KOPT-K1 (cell line): ENCODE measurements around the gene PDIK1L.

Experiments
- H3K27ac ChIP-seq: fragments of 200-600 bp; sonication (generic); 2 replicates; pipeline ENCODE4 v1.5.1; 2016; ENCODE audit warnings: antibody characterized with exemption, mild to moderate bottlenecking, low read depth, low read length; ENCODE audit not compliant: poor library complexity, severe bottlenecking
- H3K36me3 ChIP-seq: fragments of 200-600 bp; sonication (generic); 2 replicates; pipeline ENCODE4 v1.5.1; 2017; ENCODE audit warnings: antibody characterized with exemption, mild to moderate bottlenecking, low read length, moderate library complexity; ENCODE audit not compliant: insufficient read depth
- H3K9me3 ChIP-seq: fragments of 200-600 bp; sonication (generic); 2 replicates; pipeline ENCODE4 v1.5.1; 2017; ENCODE audit warnings: antibody characterized with exemption, low read length, mild to moderate bottlenecking; ENCODE audit not compliant: insufficient read depth, poor library complexity, severe bottlenecking

PDIK1L gene

GRCh38 chr1:26164036-26164860 lies 52.6 kb downstream of the PDIK1L start:
- Histone ChIP-seq H3K9me3 (no peaks in the 10 kb centered on the region), H3K36me3 (no peaks in the 10 kb centered on the region), H3K27ac (no peak overlapping the region)

- no peak overlapping the region for H3K27ac ChIP-seq
- H3K9me3 ChIP-seq, result no peaks in the 10 kb centered on the region
- H3K36me3 ChIP-seq, result no peaks in the 10 kb centered on the region
These were observed 53.5 kb downstream of the PDIK1L start for GRCh38 chr1:26164861-26165842.

- H3K36me3 ChIP-seq, result no peaks in the 10 kb centered on the region; the same call in 1 of the 2 replicates
- H3K9me3 ChIP-seq, result no peaks in the 10 kb centered on the region
- H3K27ac ChIP-seq, result no peak overlapping the region
These were observed 55.2 kb downstream of the PDIK1L start for GRCh38 chr1:26166719-26167281.

DNA sequence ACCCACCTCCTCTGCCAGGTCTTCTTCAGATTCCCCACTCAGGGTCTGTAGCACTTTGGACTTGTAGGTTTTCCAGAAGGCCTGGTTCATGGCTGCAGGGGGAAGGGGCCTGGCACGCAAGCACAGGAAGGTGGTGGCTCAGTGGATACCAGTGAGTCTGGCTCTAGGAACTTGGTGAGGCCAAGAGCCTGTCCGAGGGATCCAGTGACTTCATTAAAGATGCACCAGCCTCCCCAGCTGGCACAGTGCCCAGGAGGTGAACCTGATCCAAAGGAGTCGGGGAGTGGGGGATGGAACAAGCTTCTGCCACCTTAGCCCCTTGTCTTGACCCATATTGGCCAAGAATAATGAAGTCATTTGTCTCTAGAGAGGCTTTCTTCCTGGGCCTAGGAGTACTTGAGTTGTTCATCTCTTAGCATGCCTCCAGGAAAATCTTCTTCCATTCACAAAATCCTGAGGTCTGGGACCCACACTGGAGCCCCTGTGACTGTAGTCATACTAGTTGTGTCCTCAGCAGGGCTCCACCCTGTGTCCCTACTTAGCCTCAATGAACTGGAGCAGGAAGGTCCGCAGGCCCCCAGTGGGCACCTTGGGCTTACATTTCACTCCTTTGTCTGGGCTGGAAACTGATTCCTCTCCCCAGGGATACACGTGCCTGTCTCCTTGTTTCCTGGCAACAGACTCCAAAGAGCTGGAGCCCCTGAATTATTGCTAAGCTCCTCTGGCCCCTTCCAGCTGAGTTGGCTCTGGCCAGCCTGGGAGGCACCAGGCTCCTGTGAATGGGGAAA lies 57.0 kb downstream of the PDIK1L start, which contains the start of gene C1orf232:
C1orf232 (minus strand) TSS at position 554 of the 788 bp plus-strand sequence; CDS start at position 90, 464 bp downstream.
- Histone ChIP-seq H3K36me3 (no peaks in the 10 kb centered on the region; the same call in 1 of the 2 replicates), H3K9me3 (no peaks in the 10 kb centered on the region), H3K27ac (peak within 1 kb of the TSS; percentile 56)

DNA sequence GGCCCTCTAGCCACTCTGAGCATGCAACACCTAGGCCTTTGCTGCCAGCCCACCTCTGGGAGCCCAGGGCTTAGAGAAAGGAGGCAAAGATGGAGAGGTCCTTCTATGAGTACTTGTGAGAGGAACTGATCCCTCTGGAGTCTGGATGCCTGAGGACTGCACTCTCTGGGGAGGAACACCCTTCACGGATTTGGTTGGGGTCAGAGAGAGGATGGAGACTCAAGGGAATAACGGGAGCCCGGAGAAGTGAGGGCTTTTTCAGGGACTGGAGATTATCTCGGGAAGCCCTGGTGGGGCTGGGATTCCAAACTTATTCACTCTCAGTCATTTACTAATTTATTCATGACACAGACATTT lies 57.6 kb downstream of the PDIK1L start:
- Histone ChIP-seq H3K27ac (no peak overlapping the region), H3K36me3 (no peaks in the 10 kb centered on the region; the same call in 1 of the 2 replicates), H3K9me3 (no peaks in the 10 kb centered on the region)

- H3K36me3 ChIP-seq, result no peaks in the 10 kb centered on the region; the same call in 1 of the 2 replicates
- H3K27ac ChIP-seq, result peak within 1 kb of the TSS; percentile 56
- no peaks in the 10 kb centered on the region for H3K9me3 ChIP-seq
These were observed 58.2 kb downstream of the PDIK1L start, which contains the start of gene ZNF593 for GRCh38 chr1:26169669-26170471. ZNF593 (plus strand) TSS chr1:26169908; CDS start chr1:26169984, 76 bp downstream.

GRCh38 chr1:26170472-26170821 lies 58.8 kb downstream of the PDIK1L start:
- no peaks in the 10 kb centered on the region; the same call in 1 of the 2 replicates for H3K36me3 ChIP-seq
- H3K9me3 ChIP-seq, result no peaks in the 10 kb centered on the region
- peak overlapping the region; percentile 56 for H3K27ac ChIP-seq

DNA sequence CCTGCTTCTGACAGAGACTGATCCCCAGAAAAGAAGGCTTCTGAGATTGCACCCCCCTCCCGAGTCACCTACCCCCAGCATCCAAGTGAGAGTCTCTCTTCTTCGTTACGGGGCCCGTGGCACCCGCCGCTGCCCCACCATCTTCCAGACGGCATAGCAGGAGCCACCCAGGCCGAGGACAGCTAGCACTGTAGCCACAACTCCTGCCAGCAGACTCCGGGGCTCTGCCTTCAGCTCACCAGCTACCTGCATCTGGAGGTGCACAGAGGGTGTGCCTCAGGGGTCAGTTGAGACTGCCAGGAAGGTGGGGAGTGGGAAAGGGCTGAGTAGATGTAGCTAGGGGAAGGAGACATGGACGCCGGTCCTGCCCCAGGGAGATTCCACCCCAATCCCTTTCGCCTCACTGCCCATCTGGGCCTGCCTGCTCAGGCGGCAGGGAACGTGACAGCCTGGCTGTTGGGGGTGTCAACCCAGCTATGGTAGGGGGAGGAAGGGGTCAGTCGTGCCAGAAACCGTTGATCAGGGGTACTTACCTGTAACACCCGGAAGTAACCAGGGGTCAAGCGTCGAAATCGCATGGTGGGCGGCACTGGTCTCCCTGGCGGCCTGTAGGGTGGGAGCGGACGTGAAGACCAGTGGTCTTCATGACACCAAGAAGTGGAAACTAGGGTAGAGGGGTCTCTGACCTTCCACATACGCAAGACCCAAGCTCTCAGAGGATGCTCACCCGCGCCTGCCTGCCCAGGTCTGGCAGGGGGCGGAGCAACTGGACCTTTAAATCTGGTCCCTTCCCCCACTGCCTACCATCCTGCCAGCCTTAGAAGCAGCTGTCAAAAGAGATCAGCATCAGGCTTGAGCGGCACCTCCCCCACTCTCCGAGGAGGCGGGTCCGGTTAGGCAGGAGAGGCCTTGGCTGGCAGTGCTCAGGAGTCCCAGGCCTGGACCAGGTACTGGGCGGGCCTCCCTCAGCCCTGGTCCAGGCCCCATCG lies 59.8 kb downstream of the PDIK1L start, which contains the start of gene ZNF593OS:
ZNF593OS (minus strand) TSS at position 749 of the 989 bp plus-strand sequence; CDS start at position 578, 171 bp downstream.
- no peaks in the 10 kb centered on the region; the same call in 1 of the 2 replicates for H3K36me3 ChIP-seq
- no peak within 1 kb of the TSS for H3K27ac ChIP-seq
- H3K9me3 ChIP-seq, result no peaks in the 10 kb centered on the region
